Measurements from ENCODE around the gene ECM1.
A peak's percentile ranks its signal among the peaks of the same experiment; 100 is the strongest.

Gene ECM1

DNA sequence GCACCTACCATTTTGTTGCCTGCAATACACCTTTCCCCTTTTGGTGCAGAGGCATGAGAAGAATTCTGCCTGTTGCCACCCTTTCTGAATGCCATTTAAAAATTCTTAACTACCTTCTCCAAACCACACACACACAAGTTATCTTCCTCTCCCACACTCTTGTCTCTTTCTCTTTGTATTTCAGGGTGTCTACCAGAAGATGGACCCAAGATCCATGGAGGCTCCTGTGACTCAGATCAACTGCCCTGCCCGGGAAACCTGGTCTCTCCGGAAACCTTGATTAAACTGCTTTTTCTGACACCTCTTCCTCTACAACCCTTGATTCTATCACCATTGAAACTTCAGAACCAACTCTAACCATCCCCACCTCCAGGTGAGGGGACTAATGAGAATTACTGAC is 23.0 kb upstream of the ECM1 start:
- DNase-seq (ENCODE audit: low read depth) = peak; percentile 59
- no peak overlapping the region for H3K4me3 ChIP-seq (ENCODE audit: low read length)
- TF ChIP-seq, protein P1, sequence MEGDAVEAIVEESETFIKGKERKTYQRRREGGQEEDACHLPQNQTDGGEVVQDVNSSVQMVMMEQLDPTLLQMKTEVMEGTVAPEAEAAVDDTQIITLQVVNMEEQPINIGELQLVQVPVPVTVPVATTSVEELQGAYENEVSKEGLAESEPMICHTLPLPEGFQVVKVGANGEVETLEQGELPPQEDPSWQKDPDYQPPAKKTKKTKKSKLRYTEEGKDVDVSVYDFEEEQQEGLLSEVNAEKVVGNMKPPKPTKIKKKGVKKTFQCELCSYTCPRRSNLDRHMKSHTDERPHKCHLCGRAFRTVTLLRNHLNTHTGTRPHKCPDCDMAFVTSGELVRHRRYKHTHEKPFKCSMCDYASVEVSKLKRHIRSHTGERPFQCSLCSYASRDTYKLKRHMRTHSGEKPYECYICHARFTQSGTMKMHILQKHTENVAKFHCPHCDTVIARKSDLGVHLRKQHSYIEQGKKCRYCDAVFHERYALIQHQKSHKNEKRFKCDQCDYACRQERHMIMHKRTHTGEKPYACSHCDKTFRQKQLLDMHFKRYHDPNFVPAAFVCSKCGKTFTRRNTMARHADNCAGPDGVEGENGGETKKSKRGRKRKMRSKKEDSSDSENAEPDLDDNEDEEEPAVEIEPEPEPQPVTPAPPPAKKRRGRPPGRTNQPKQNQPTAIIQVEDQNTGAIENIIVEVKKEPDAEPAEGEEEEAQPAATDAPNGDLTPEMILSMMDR (conservative IDR thresholded peaks at IDR 0.05; ENCODE audit: low read length) = peak; percentile 71

DNA sequence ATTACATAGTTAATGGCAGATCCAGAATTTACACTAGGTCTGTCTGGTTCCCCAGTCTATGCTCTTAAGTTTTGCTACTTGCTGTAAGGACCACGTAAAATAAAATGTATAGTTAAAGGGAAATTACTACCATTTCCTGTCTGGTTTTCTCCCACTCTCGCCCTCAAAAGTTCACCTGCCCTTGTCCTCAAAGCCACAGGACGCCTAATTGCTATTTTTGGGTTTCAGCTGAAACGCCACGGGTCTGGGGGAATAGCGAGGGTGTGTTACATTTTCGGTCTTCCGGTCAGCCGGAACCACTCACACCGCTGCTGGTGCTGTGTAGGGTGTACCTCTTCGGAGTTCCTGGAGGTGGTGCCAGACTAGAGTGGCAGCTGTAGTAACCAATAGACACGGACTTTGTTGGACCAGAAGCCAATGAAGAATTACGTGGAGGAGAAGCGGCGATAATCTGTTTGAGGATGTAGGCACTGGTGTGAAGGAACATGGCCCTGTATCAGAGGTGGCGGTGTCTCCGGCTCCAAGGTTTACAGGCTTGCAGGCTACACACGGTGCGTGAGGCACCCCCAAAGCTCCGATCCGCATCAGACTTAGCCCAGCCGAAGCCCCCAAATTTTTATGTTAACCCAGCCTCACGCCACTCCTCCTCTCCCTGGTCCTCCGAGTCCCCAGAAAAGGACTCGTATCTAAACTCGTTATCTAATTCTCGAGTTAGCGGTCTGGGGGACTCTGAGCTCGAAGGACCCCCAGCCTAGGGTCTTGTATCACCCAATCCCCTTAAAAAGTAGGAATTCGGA is 20.7 kb upstream of the ECM1 start, which contains the start of gene TARS2:
Gene TARS2, plus strand, starts transcription at position 454 of the 797 bp plus-strand sequence. Its CDS starts 32 bp downstream, at position 486.
- H3K4me3 ChIP-seq (ENCODE audit: low read length) = peak within 1 kb of the TSS; percentile 94
- TF ChIP-seq, protein P1 (conservative IDR thresholded peaks at IDR 0.05; ENCODE audit: low read length) = no peak
- DNase-seq (ENCODE audit: low read depth) = peak; percentile 99

DNA sequence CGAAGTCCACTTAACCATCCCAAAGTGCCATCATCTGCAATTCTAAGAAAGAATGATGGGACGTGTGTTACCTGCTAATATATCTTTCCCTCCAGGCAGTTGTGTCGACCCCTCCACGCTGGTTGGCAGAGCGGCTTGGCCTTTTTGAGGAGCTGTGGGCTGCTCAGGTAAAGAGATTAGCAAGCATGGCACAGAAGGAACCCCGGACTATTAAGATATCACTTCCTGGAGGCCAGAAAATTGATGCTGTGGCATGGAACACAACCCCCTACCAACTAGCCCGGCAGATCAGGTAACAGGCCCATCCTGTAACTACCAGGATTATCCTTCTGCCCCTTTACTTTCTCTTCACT is 20.2 kb upstream of the ECM1 start:
- H3K4me3 ChIP-seq (ENCODE audit: low read length) = peak overlapping the region; percentile 94
- TF ChIP-seq, protein P1 (conservative IDR thresholded peaks at IDR 0.05; ENCODE audit: low read length) = no peak
- DNase-seq (ENCODE audit: low read depth) = no peak

DNA sequence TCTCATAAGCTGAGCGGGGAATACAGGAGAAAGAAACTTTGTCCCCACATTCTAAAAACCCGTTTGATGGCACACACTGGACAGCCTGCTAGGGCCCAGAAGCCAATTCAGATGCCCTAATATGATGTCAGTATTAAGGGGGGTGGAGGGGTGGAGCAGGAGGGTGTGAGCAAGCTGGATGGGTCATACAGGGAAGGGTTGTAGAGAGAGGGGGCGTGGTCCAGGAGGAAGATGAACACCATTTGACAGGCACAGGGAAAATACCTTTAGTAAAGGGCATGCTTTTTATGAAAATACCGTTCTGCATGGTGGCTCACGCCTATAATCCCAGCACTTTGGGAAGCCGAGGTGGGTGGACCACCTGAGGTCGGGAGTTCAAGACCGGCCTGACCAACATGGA is 14.7 kb upstream of the ECM1 start:
- TF ChIP-seq, protein P1 (conservative IDR thresholded peaks at IDR 0.05; ENCODE audit: low read length) = no peak
- DNase-seq (ENCODE audit: low read depth) = no peak
- no peak overlapping the region for H3K4me3 ChIP-seq (ENCODE audit: low read length)

DNA sequence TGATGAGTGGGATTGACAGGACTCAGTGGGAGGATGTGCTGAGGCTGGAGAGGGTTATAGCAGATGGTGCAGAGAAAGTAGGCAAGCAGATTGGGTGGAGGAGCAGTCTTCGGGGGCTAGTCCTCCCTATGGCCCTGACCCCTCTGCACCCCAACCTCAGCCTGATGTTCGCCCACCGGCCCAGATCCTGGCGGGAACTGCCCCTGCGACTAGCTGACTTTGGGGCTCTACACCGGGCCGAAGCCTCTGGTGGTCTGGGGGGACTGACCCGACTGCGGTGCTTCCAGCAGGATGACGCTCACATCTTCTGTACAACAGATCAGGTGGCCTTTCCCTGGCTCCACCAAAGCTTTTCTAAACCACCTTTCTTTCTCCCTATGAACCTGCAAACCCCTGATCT is 9.6 kb upstream of the ECM1 start:
- no peak overlapping the region for H3K4me3 ChIP-seq (ENCODE audit: low read length)
- TF ChIP-seq, protein P1 (conservative IDR thresholded peaks at IDR 0.05; ENCODE audit: low read length) = no peak
- no peak for DNase-seq (ENCODE audit: low read depth)

DNA sequence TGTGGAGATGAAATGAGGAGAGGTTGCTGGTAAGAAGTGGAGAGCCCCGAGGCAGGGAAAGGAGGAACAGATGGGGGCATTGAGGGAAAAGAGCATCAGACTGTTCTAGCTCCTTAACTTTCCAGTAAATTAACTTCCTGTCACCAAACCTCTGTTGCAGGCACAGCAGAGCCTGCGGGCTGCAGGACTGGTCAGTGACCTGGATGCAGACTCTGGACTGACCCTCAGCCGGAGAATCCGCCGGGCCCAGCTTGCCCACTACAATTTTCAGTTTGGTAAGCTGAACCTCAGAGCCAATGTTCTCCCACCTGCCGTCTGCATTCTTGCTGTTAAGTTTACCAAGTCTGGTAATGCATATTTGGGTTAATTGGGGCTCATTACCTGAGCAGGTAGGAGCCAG is 2.5 kb upstream of the ECM1 start:
- no peak for DNase-seq (ENCODE audit: low read depth)
- H3K4me3 ChIP-seq (ENCODE audit: low read length) = no peak overlapping the region
- TF ChIP-seq, protein P1 (conservative IDR thresholded peaks at IDR 0.05; ENCODE audit: low read length) = no peak

DNA sequence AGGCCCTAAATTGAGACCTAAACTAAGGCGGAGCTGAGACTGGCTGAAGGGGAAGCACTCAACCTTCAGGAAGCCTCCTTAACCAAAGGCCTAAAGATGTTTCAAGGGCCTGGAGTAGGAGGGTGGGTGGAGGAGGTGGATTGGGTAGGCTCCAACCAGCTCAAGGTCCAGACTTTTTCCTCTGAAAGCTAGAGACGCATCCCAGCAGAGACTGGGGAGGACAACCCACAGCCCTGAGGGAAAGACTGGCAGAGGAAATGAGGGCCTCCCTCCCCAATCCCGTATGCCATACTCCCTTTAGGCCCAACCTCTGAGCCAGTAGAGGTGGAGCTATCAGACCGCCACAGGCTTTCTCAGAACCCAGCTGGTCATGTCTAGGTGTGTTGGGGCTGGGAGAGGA is 1.1 kb downstream of the ECM1 start:
- peak overlapping the region; percentile 74 for H3K4me3 ChIP-seq (ENCODE audit: low read length)
- TF ChIP-seq, protein P1 (conservative IDR thresholded peaks at IDR 0.05; ENCODE audit: low read length) = no peak
- peak; percentile 42 for DNase-seq (ENCODE audit: low read depth)

Data from AG10803 (cell line).